ENCODE data around the gene ZNF827. TPM values are rescaled to one million over a fixed set of nuclear protein-coding genes. Genes with fewer than 3 reads are reported as not detected.

Gene ZNF827
- total RNA-seq, 3 donors from 2014 or later, result 18.6 to 21.1 (median 19.0) TPM

- H3K4me3 ChIP-seq, result no peak overlapping the region
- intact Hi-C loops (cut with DNase I; ENCODE audit: low total_unique reads), result no loop called here
- no peaks in the 10 kb centered on the region for H3K27me3 ChIP-seq
- no peak overlapping the region for H3K27ac ChIP-seq
- H3K4me1 ChIP-seq, result no peaks in the 10 kb centered on the region
- no peak for DNase-seq (ENCODE audit: low spot score in 2 of 2)
- TF ChIP-seq POLR2AphosphoS5 (IDR thresholded peaks at IDR 0.05) (no peak), POLR2A (IDR thresholded peaks at IDR 0.05) (no peak), CTCF (IDR thresholded peaks at IDR 0.05) (no peak)
- no peaks in the 10 kb centered on the region for H3K9me3 ChIP-seq
- peaks cover 4% of the 10 kb centered on the region for H3K36me3 ChIP-seq
These were observed 182.4 kb downstream of the ZNF827 start for GRCh38 chr4:145756244-145756643.

GRCh38 chr4:145755802-145756201 lies 182.8 kb downstream of the ZNF827 start:
- Histone ChIP-seq H3K27me3 (no peaks in the 10 kb centered on the region), H3K36me3 (no peaks in the 10 kb centered on the region), H3K4me3 (no peak overlapping the region), H3K27ac (no peak overlapping the region), H3K9me3 (no peaks in the 10 kb centered on the region), H3K4me1 (no peaks in the 10 kb centered on the region)
- no peak for DNase-seq (ENCODE audit: low spot score in 2 of 2)
- TF ChIP-seq CTCF (IDR thresholded peaks at IDR 0.05), result no peak
- intact Hi-C loops (cut with DNase I; ENCODE audit: low total_unique reads), result no loop called here

- no peak for TF ChIP-seq POLR2AphosphoS5 (IDR thresholded peaks at IDR 0.05)
- no peak for TF ChIP-seq POLR2A (IDR thresholded peaks at IDR 0.05)
- no peak for TF ChIP-seq CTCF (IDR thresholded peaks at IDR 0.05)
- intact Hi-C loops (cut with DNase I; ENCODE audit: low total_unique reads), result no loop called here
- H3K36me3 ChIP-seq, result no peaks in the 10 kb centered on the region
- DNase-seq (ENCODE audit: low spot score in 2 of 2), result no peak
- H3K27ac ChIP-seq, result no peak overlapping the region
- no peaks in the 10 kb centered on the region for H3K4me1 ChIP-seq
- no peak overlapping the region for H3K4me3 ChIP-seq
- H3K9me3 ChIP-seq, result no peaks in the 10 kb centered on the region
- H3K27me3 ChIP-seq, result no peaks in the 10 kb centered on the region
These were observed 195.0 kb downstream of the ZNF827 start for GRCh38 chr4:145743641-145744040.

GRCh38 chr4:145740806-145741205 lies 197.8 kb downstream of the ZNF827 start:
- Histone ChIP-seq H3K4me3 (no peak overlapping the region), H3K27ac (no peak overlapping the region), H3K4me1 (peaks cover 4 to 6% of the 10 kb centered on the region in 2 donors), H3K27me3 (no peaks in the 10 kb centered on the region), H3K36me3 (no peaks in the 10 kb centered on the region), H3K9me3 (no peaks in the 10 kb centered on the region)
- intact Hi-C loops (cut with DNase I; ENCODE audit: low total_unique reads), result no loop called here
- DNase-seq (ENCODE audit: low spot score in 2 of 2), result no peak
- TF ChIP-seq POLR2AphosphoS5 (IDR thresholded peaks at IDR 0.05) (no peak), CTCF (IDR thresholded peaks at IDR 0.05) (no peak), POLR2A (IDR thresholded peaks at IDR 0.05) (no peak)

- Histone ChIP-seq H3K4me1 (peaks cover 7 to 13% of the 10 kb centered on the region in 2 donors), H3K9me3 (no peaks in the 10 kb centered on the region), H3K4me3 (no peak overlapping the region), H3K27me3 (no peaks in the 10 kb centered on the region), H3K27ac (no peak overlapping the region), H3K36me3 (no peaks in the 10 kb centered on the region)
- TF ChIP-seq CTCF (IDR thresholded peaks at IDR 0.05), result no peak
- no peak for TF ChIP-seq POLR2AphosphoS5 (IDR thresholded peaks at IDR 0.05)
- TF ChIP-seq POLR2A (IDR thresholded peaks at IDR 0.05), result no peak
- peak in 1 of 2 donors; percentile 80 for DNase-seq (ENCODE audit: low spot score in 2 of 2)
- intact Hi-C loops (cut with DNase I; ENCODE audit: low total_unique reads), result no loop called here
These were observed 198.8 kb downstream of the ZNF827 start for GRCh38 chr4:145739845-145740244.
